Left colon (tissue), 2 donors: ENCODE measurements around the gene SHKBP1. TPM values are rescaled to one million over a fixed set of nuclear protein-coding genes. Genes with fewer than 3 reads are reported as not detected.
A peak's percentile ranks its signal among the peaks of the same experiment; 100 is the strongest.

ENCODE experiments used
- ATAC-seq: fragments of 200-7000 bp; cut with Tn5 transposase; one replicate; pipeline ENCODE4 v1.9.1; 2020; ENCODE audit warnings: mild to moderate bottlenecking, moderate library complexity
- DNase-seq, 2 donors: peaks; one replicate each; pipeline ENCODE4 v3.0.0-alpha.2; 2020
- intact Hi-C, 2 donors: fragments of 100-400 bp; cut with DNase I in 1 of 2; cut with micrococcal nuclease in 1 of 2; formaldehyde crosslinking; loops; one replicate each; pipeline versions ENCODE4 v1.11.2 to v1.14.0; 2022; cut with DNase I, micrococcal nuclease
- total RNA-seq, 2 donors: library from RNA; stranded (reverse); fragmentation: NEBNext Ultra II Directional; extraction: Animal tissue kit (Norgen Biotek cat#: 25700); gene quantifications; one replicate each; pipeline ENCODE4 v1.2.1, GENCODE V29; 2021
- donor health status: DM: no; HTN: no; CAD: no.
- donor health status: DM: yes; HTN: yes; CAD: no.

The SHKBP1 gene
- total RNA-seq, 2 donors from 2014 or later, result 64.1 to 64.3 TPM

GRCh38 chr19:40608957-40609356 is 32.3 kb downstream of the SHKBP1 start:
- DNase-seq, result no peak
- intact Hi-C loops, result no loop called here
- ATAC-seq, result no peak

GRCh38 chr19:40609561-40610395 is 33.1 kb downstream of the SHKBP1 start:
- peak; percentile 45 for ATAC-seq
- intact Hi-C loops, result no loop called here
- DNase-seq, result peak; percentile 95 to 97

GRCh38 chr19:40610396-40611064 is 33.9 kb downstream of the SHKBP1 start:
- DNase-seq (peak; percentile 72 to 77), ATAC-seq (peak; percentile 9)
- intact Hi-C loops, result no loop called here

GRCh38 chr19:40611096-40611495 is 34.4 kb downstream of the SHKBP1 start:
- intact Hi-C loops, result no loop called here
- ATAC-seq, result peak; percentile 20
- DNase-seq, result peak; percentile 64 to 68

- intact Hi-C loops, result no loop called here
- ATAC-seq, result no peak
- DNase-seq, result peak in 1 of 2 donors; percentile 30
Measured at GRCh38 chr19:40611900-40612698, 35.4 kb downstream of the SHKBP1 start.

- intact Hi-C loops, result no loop called here
- ATAC-seq, result no peak
Measured at GRCh38 chr19:40612831-40613689, 36.4 kb downstream of the SHKBP1 start.

GRCh38 chr19:40613690-40614621 is 37.3 kb downstream of the SHKBP1 start:
- intact Hi-C loops, result no loop called here
- DNase-seq, result peak; percentile 92 to 93
- peak; percentile 60 for ATAC-seq

More at GRCh38 chr19:40612831-40613689, 36.4 kb downstream of the SHKBP1 start:
- DNase-seq, result peak; percentile 56 to 82

GRCh38 chr19:40614622-40615411 is 38.1 kb downstream of the SHKBP1 start:
- ATAC-seq, result peak; percentile 64
- DNase-seq, result peak; percentile 95 to 96
- intact Hi-C loops, result no loop called here

GRCh38 chr19:40616178-40616577 is 39.5 kb downstream of the SHKBP1 start:
- intact Hi-C loops, result no loop called here
- DNase-seq (no peak), ATAC-seq (no peak)

- ATAC-seq (no peak), DNase-seq (no peak)
- intact Hi-C loops, result no loop called here
Measured at GRCh38 chr19:40616941-40617340, 40.3 kb downstream of the SHKBP1 start.

- intact Hi-C loops, result no loop called here
Measured at GRCh38 chr19:40617961-40618360, 41.3 kb downstream of the SHKBP1 start.

GRCh38 chr19:40619333-40620160 is 42.9 kb downstream of the SHKBP1 start:
- ATAC-seq, result no peak
- DNase-seq, result no peak
- intact Hi-C loops, result no loop called here

More at GRCh38 chr19:40617961-40618360, 41.3 kb downstream of the SHKBP1 start:
- ATAC-seq, result no peak
- DNase-seq, result no peak

- DNase-seq, result no peak
- intact Hi-C loops, result no loop called here
- ATAC-seq, result no peak
Measured at GRCh38 chr19:40620161-40620485, 43.5 kb downstream of the SHKBP1 start.

GRCh38 chr19:40621283-40621682 is 44.6 kb downstream of the SHKBP1 start:
- DNase-seq (no peak), ATAC-seq (no peak)
- intact Hi-C loops, result no loop called here

- intact Hi-C loops, result no loop called here
- ATAC-seq, result no peak
- DNase-seq, result no peak
Measured at GRCh38 chr19:40621966-40622772, 45.5 kb downstream of the SHKBP1 start.
